Measurements from ENCODE around the gene BRIP1. TPM values are rescaled to one million over a fixed set of nuclear protein-coding genes. Genes with fewer than 3 reads are reported as not detected.

BRIP1 gene
- total and polyA plus RNA-seq, 9 of the 15 experiments (the other 6 are each of a cell fraction or from before 2014, with no cell fraction given), result 2.4 to 17.5 (median 11.2) TPM

GRCh38 chr17:61724777-61725176 is 138.6 kb downstream of the BRIP1 start:
- in situ Hi-C loops (cut with MboI) (no loop called here), intact Hi-C loops (cut with micrococcal nuclease) (no loop called here)
- DNase-seq (ENCODE audit: extremely low read depth in 1 of 4, low spot score in 3 of 4) (no peak), ATAC-seq (no peak), FAIRE-seq (no peak)
- Histone ChIP-seq H3K9me3 (replicated peaks; ENCODE audit: control insufficient read depth, insufficient read depth, low read depth, low read length) (no peaks in the 10 kb centered on the region), H3K9me1 (ENCODE audit: control insufficient read depth, insufficient read depth, low read length) (no peaks in the 10 kb centered on the region), H4K20me1 (replicated peaks; ENCODE audit: control insufficient read depth, insufficient read depth, low read length) (no peaks in the 10 kb centered on the region), H3K27me3 (ENCODE audit: control insufficient read depth in 2 of 2, insufficient read depth in 2 of 2, low read length in 2 of 2) (no peaks in the 10 kb centered on the region), H3K4me1 (replicated peaks in 1 of 2; ENCODE audit: control insufficient read depth in 2 of 2, insufficient read depth in 2 of 2, low read length in 2 of 2) (no peaks in the 10 kb centered on the region), H3K4me2 (ENCODE audit: insufficient read depth, low read length) (no peak overlapping the region), H3K4me3 (no peak overlapping the region), H3K9ac (ENCODE audit: insufficient read depth in 1 of 2, low read depth in 2 of 2, low read length in 2 of 2) (no peak overlapping the region), H3K27ac (ENCODE audit: extremely low read depth, low read depth, low read length) (no peak overlapping the region), H2AFZ (ENCODE audit: low read depth, low read length) (no peak overlapping the region), H3K36me3 (ENCODE audit: control insufficient read depth, insufficient read depth, low read length) (peaks cover 2% of the 10 kb centered on the region; the same call in 1 of the 3 replicates), H3K79me2 (ENCODE audit: control insufficient read depth, insufficient read depth, low read length) (no peaks in the 10 kb centered on the region)
- WGBS (ENCODE audit: insufficient coverage, low coverage, missing lambda C conversion rate), result 100% methylated on average over 1 of the region's 1 CpG
- ChIA-PET POLR2A (no interaction called here), CTCF (ENCODE audit: low intra/inter-chr PET ratio) (no interaction called here)
- no TSS peak for BruUV-seq (replicated peaks)
- TF ChIP-seq ZBTB11 (CRISPR knock-in tag; IDR thresholded peaks at IDR 0.05) (peak in 1 of 3 experiments; percentile 61; a peak in 2 of 6 replicates), ATF3 (IDR thresholded peaks at IDR 0.05) (no peak), ATF3 (CRISPR knock-in tag; conservative IDR thresholded peaks at IDR 0.05) (no peak), CBX2 (IDR thresholded peaks at IDR 0.05; ENCODE audit: insufficient read depth, low read length, poor library complexity, severe bottlenecking) (no peak)
